Measurements from ENCODE around the gene TMEM179B. TPM values are rescaled to one million over a fixed set of nuclear protein-coding genes. Genes with fewer than 3 reads are reported as not detected.

The TMEM179B gene
- total RNA-seq, 4 donors from 2014 or later: 22.3 to 83.8 (median 34.2) TPM

- intact Hi-C loops (cut with DNase I; ENCODE audit: low total_unique reads): no loop called here
- H3K27ac ChIP-seq: no peak overlapping the region
- H3K27me3 ChIP-seq: no peaks in the 10 kb centered on the region
- H3K4me1 ChIP-seq: no peaks in the 10 kb centered on the region
- TF ChIP-seq CTCF (IDR thresholded peaks at IDR 0.05): no peak
- no peak for TF ChIP-seq POLR2A (IDR thresholded peaks at IDR 0.05)
- H3K36me3 ChIP-seq: no peaks in the 10 kb centered on the region
- no peak for DNase-seq
- no peaks in the 10 kb centered on the region for H3K9me3 ChIP-seq
- H3K4me3 ChIP-seq: no peak overlapping the region
Measured at GRCh38 chr11:62782753-62783152, 4.4 kb upstream of the TMEM179B start.

- Histone ChIP-seq H3K27ac (peak overlapping the region; percentile 96 to 97), H3K27me3 (no peaks in the 10 kb centered on the region), H3K4me3 (peak overlapping the region; percentile 84 to 96), H3K36me3 (no peaks in the 10 kb centered on the region), H3K4me1 (no peaks in the 10 kb centered on the region), H3K9me3 (no peaks in the 10 kb centered on the region)
- peak; percentile 96 to 98 (median 96) for TF ChIP-seq CTCF (IDR thresholded peaks at IDR 0.05)
- TF ChIP-seq POLR2A (IDR thresholded peaks at IDR 0.05): no peak
- intact Hi-C loops (cut with DNase I; ENCODE audit: low total_unique reads): loop anchor here (2.0 kb wide), 1 partner anchor 76 kb away; no protein-coding TSS in a partner anchor
- peak; percentile 87 to 88 for DNase-seq
Measured at GRCh38 chr11:62786318-62787004, 741 bp upstream of the TMEM179B start.

- Histone ChIP-seq H3K27ac (no peak overlapping the region), H3K36me3 (no peaks in the 10 kb centered on the region), H3K4me1 (peaks cover 0 to 5% of the 10 kb centered on the region in 2 donors), H3K9me3 (no peaks in the 10 kb centered on the region), H3K27me3 (no peaks in the 10 kb centered on the region), H3K4me3 (no peak overlapping the region)
- intact Hi-C loops (cut with DNase I; ENCODE audit: low total_unique reads): no loop called here
- TF ChIP-seq CTCF (IDR thresholded peaks at IDR 0.05) (no peak), POLR2A (IDR thresholded peaks at IDR 0.05) (no peak)
- DNase-seq: no peak
Measured at GRCh38 chr11:62788991-62789390, 1.8 kb downstream of the TMEM179B start.

- no peaks in the 10 kb centered on the region for H3K9me3 ChIP-seq
- TF ChIP-seq POLR2A (IDR thresholded peaks at IDR 0.05) (no peak), CTCF (IDR thresholded peaks at IDR 0.05) (no peak)
- H3K4me3 ChIP-seq: no peak overlapping the region
- peaks cover 0 to 5% of the 10 kb centered on the region in 2 donors for H3K4me1 ChIP-seq
- no peak overlapping the region for H3K27ac ChIP-seq
- H3K27me3 ChIP-seq: no peaks in the 10 kb centered on the region
- H3K36me3 ChIP-seq: no peaks in the 10 kb centered on the region
- intact Hi-C loops (cut with DNase I; ENCODE audit: low total_unique reads): no loop called here
- no peak for DNase-seq
Measured at GRCh38 chr11:62789576-62789975, 2.4 kb downstream of the TMEM179B start.

GRCh38 chr11:62791501-62792201, 4.4 kb downstream of the TMEM179B start, which contains the start of gene TMEM223:
TMEM223 (minus strand) TSS chr11:62792006; CDS start chr11:62791994, 12 bp downstream.
- Histone ChIP-seq H3K9me3 (no peaks in the 10 kb centered on the region), H3K36me3 (no peaks in the 10 kb centered on the region), H3K27me3 (no peaks in the 10 kb centered on the region), H3K4me3 (peak within 1 kb of the TSS; percentile 69 to 72), H3K27ac (peak within 1 kb of the TSS; percentile 76 to 85), H3K4me1 (peaks cover 0 to 5% of the 10 kb centered on the region in 2 donors)
- peak; percentile 82 to 87 for DNase-seq
- TF ChIP-seq POLR2A (IDR thresholded peaks at IDR 0.05): peak; percentile 53 to 68
- peak in 3 of 4 experiments; percentile 7 to 41 (median 19) for TF ChIP-seq CTCF (IDR thresholded peaks at IDR 0.05)
- intact Hi-C loops (cut with DNase I; ENCODE audit: low total_unique reads): no loop called here
